Gastroesophageal sphincter (tissue), 3 donors: ENCODE measurements around the gene LRP6.
A peak's percentile ranks its signal among the peaks of the same experiment; 100 is the strongest.

Source experiments
- POLR2A ChIP-seq, 2 donors: fragments of 450-650 bp; IDR thresholded peaks; one replicate each; pipeline ENCODE4 v1.6.1; 2017; ENCODE audit warnings: antibody characterized with exemption in 2 of 2, mild to moderate bottlenecking in 2 of 2, moderate library complexity in 1 of 2
- POLR2AphosphoS5 ChIP-seq: sonication (generic); formaldehyde crosslinking; IDR thresholded peaks from one replicate; pipeline ENCODE4 v1.6.1; 2017; ENCODE audit warnings: antibody characterized with exemption
- TF ChIP-seq, protein P1 (sequence below), 4 experiments: fragments of 200-600 bp in 2 of 4; fragments of 450-650 bp in 2 of 4; sonication (generic) in 1 of 4; IDR thresholded peaks; one replicate each; pipeline ENCODE4 v1.5.1; 2017 to 2019; ENCODE audit warnings: antibody characterized with exemption in 4 of 4, mild to moderate bottlenecking in 2 of 4, moderate library complexity in 2 of 4

DNA sequence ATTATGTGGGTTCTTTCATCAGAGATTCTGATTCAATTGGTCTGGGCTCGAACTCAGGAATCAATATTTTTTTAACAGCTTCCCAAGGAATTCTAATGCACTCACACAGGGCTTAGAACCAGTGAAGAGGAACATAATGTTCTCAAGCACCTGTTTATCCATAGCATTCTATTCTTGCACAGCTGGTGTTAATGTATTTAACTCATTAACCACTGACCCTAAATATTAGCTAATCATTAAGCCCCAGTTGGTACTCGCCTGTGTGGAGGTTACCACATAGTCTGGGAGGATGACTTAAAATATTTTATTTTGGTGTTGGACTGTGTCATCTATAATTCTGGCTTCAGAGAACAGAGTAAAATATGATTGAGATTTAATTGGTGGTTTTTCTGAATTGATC, 45.3 kb downstream of the LRP6 start:
- no peak for TF ChIP-seq POLR2A (IDR thresholded peaks at IDR 0.05)
- TF ChIP-seq, protein P1, sequence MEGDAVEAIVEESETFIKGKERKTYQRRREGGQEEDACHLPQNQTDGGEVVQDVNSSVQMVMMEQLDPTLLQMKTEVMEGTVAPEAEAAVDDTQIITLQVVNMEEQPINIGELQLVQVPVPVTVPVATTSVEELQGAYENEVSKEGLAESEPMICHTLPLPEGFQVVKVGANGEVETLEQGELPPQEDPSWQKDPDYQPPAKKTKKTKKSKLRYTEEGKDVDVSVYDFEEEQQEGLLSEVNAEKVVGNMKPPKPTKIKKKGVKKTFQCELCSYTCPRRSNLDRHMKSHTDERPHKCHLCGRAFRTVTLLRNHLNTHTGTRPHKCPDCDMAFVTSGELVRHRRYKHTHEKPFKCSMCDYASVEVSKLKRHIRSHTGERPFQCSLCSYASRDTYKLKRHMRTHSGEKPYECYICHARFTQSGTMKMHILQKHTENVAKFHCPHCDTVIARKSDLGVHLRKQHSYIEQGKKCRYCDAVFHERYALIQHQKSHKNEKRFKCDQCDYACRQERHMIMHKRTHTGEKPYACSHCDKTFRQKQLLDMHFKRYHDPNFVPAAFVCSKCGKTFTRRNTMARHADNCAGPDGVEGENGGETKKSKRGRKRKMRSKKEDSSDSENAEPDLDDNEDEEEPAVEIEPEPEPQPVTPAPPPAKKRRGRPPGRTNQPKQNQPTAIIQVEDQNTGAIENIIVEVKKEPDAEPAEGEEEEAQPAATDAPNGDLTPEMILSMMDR (IDR thresholded peaks at IDR 0.05), result no peak
- TF ChIP-seq POLR2AphosphoS5, result peak; percentile 12
